ENCODE results near the gene HRH4.

DNA sequence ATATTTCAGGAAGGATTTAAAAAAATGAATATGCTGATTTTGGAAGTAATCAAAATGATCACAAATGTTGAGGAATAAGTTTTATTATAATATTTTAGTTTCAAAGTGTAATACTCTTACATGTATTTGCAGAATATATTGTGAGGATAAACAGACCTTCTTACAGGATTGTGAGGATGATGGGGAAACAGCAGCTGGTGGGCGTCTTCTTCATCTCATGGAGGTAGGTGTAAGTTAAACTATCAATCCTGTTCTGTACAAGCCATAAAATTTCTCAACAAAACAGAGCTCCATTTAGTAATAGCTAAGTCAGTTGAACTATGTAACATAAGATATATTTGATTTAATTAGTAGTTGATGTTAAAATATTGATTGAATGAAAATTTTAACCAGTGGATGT, 12.5 kb upstream of the HRH4 start:
- TF ChIP-seq, protein P1, sequence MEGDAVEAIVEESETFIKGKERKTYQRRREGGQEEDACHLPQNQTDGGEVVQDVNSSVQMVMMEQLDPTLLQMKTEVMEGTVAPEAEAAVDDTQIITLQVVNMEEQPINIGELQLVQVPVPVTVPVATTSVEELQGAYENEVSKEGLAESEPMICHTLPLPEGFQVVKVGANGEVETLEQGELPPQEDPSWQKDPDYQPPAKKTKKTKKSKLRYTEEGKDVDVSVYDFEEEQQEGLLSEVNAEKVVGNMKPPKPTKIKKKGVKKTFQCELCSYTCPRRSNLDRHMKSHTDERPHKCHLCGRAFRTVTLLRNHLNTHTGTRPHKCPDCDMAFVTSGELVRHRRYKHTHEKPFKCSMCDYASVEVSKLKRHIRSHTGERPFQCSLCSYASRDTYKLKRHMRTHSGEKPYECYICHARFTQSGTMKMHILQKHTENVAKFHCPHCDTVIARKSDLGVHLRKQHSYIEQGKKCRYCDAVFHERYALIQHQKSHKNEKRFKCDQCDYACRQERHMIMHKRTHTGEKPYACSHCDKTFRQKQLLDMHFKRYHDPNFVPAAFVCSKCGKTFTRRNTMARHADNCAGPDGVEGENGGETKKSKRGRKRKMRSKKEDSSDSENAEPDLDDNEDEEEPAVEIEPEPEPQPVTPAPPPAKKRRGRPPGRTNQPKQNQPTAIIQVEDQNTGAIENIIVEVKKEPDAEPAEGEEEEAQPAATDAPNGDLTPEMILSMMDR (IDR thresholded peaks at IDR 0.05 in 2 of 3, conservative IDR thresholded peaks at IDR 0.05 in 1 of 3; ENCODE audit: control insufficient read depth in 2 of 3, extremely low read depth in 1 of 3, insufficient read depth in 1 of 3, low read depth in 3 of 3, low read length in 3 of 3) = no peak
- TF ChIP-seq CBFB (IDR thresholded peaks at IDR 0.05; ENCODE audit: low read depth) = no peak

All from GM12878 (cell line).